HG03469 (cell line): ENCODE measurements around the gene DEPDC5.
"Not testable (repeated sequence)": the region's sequence is repeated elsewhere in the genome, so short reads cannot be mapped to it uniquely, and the experiment has no call there.

Source experiments
- ATAC-seq: cut with Tn5 transposase; IDR thresholded peaks from one replicate; pipeline ENCODE4 v1.9.1; 2021; ENCODE audit warnings: mild to moderate bottlenecking, moderate library complexity, moderate number of reproducible peaks; ENCODE audit not compliant: unreplicated experiment

DEPDC5 gene

GRCh38 chr22:31753634-31754501 is at the start of gene DEPDC5:
TSS of gene DEPDC5 (plus strand) at chr22:31754019. CDS start at chr22:31754922, 903 bp downstream.
- ATAC-seq = peak; percentile 43

- no peak for ATAC-seq
Measured at GRCh38 chr22:31707519-31707918, 46.3 kb upstream of the DEPDC5 start.

GRCh38 chr22:31711226-31711625 is 42.6 kb upstream of the DEPDC5 start:
- ATAC-seq = not testable (repeated sequence)

DNA sequence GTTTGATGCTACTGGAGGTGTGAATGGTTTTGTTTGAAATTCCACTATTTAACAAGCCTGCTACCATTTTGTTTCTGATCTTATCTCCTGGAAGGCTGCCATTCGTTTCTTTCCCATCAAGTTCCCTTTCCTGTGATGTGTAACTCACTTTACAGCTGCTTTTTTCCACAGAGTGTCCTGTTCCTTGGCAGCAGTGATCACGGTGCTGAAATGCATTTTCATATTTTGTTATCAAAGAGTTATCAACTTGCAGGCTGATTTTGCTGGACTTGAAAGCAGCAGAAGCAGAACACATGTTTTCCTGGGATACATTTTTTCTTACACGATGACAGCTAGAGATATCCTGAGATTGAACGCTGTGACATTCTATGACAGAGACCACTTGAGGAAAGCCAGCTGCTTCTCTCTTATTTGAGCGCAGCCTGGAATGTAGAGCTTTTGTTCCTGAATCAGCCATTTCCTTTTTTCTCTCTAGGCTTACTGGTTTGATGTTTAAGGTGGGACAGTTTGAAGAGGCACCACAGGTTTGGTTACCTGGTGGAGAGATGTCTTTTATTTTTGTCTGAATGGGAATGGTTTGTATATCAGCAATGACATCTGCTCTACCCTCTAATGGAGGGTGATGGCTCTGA is 38.6 kb upstream of the DEPDC5 start:
- ATAC-seq = no peak

- no peak for ATAC-seq
Measured at GRCh38 chr22:31719850-31720471, 33.9 kb upstream of the DEPDC5 start.

DNA sequence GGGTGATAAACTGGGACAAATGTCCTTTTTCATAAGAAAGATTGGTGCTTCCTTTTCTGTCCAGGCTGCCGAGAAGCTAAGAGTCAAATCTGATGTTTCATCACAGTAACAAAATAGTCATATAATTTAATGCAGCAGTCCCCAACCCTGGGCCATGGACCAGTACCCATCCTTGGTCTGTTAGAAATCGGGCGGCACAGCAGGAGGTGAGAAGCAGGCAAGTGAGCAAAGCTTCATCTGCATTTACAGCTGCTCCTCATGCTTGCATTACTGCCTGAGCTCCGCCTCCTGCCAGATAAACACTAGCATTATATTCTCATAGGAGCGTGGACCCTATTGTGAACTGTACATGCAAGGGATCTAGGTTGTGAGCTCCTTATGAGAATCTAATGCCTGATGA is 30.1 kb upstream of the DEPDC5 start:
- no peak for ATAC-seq

GRCh38 chr22:31726692-31727091 is 27.1 kb upstream of the DEPDC5 start:
- ATAC-seq = no peak

GRCh38 chr22:31728857-31729256 is 25.0 kb upstream of the DEPDC5 start:
- no peak for ATAC-seq

- no peak for ATAC-seq
Measured at GRCh38 chr22:31730344-31730711, 23.5 kb upstream of the DEPDC5 start.

DNA sequence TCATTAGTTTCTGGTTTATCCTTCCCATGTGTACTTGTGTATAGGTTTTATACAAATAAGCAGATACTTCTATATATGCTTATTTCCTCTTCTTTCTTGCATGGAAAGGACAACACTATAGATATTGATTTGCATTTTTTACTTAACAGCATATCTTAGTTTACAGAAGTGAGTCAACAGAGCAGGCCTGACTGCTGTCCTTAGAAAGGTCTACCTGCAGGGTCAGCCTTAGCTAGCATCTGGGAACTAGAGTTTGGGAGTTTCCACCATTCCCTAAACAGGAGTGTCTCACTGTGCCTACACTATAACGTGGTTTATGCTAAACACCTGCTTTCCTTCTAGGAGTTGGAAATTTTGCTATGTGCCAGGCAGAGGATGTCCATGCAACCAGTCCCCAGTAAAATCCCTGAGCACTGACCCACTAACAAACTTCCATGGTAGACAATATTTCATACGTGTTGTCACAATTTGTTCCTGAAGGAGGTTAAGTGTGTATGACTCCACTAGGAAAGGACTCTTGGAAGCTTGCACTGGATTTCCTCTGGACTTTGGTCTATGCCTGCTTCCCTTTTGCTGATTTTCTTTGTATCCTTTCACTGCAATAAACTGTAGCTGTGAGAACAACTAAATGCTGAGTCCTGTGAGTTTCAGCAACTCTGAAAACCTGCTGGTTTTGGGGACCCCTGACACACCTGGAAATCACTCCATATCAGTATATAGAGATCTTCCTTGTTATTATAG is 21.6 kb upstream of the DEPDC5 start:
- ATAC-seq = no peak

DNA sequence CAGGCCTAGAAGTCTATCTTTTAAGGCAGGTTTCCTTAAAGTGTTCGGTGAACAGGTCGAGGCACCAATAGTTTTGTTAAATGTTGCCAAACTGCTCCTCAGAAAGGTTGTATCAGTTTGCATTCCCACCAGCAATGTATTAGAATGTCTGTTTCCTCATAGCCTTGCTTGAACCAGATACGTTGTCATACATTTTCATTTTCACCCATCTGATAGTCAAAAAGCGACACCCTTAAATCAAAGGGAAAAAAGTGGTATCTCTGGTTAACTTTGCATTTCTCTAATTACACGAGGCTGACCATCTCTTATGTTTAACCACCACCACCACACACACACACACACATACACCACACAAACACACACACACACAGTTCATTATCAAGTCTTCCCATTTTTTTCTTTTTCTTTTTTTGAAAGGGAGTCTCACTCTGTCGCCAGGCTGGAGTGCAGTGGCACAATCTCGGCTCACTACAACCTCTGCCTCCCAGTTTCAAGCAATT is 20.2 kb upstream of the DEPDC5 start:
- no peak for ATAC-seq

DNA sequence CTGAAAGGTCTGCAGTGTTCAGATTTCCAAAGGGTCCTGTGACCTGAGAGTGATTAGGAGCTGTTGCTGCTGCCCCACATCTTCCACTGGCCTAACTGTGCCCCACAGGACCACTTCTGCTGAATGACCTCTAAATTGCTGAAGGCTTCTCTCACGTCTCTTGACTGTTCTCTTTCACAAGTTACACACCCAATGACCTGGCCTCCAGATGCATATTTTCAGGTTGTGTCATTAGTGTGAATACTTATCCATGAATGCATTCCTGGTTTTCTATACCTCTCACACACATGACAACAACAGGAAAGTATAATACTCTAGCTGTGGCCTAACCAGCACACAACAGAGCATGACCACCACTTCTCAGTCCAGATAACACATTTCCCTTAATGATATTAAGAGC is 19.3 kb upstream of the DEPDC5 start:
- ATAC-seq = no peak

- ATAC-seq = no peak
Measured at GRCh38 chr22:31736458-31736857, 17.4 kb upstream of the DEPDC5 start.

- no peak for ATAC-seq
Measured at GRCh38 chr22:31737932-31738331, 15.9 kb upstream of the DEPDC5 start.

DNA sequence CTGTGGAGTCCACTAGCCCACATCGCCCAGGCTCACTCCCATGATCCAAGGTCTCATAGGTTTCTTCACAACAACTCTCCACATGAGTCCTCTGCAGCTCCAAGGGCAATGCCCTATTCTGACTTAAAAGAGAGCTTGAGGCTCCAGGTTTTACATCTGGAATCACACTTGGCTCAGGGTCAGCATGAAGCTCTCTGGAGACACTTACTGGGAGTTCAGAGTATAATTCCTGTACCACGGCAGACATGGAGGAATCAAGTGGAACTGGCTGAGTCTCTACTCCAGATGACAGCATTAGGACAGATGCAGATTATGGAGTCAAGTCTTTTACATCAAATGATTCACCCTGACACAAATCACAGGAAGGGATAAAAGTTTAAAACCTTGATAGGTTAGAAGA is 15.3 kb upstream of the DEPDC5 start:
- ATAC-seq = no peak

DNA sequence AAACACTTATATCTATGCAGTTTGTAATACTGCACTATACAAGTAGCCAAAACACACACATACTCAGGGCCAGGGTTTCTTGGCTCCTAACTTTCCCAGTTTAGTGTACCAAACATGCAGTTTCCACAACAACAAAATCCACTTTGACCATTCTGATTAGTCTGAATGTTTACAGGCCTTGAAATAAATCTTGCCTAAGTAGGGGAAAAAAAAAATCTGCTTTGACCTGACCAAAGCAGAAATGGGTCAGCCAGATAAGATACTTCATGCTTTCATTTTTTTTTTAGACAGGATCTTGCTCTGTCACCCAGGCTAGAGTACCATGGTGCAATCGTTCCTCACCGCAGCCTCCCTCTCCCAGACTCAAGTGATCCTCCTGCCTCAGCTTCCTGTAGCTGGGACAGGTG is 14.0 kb upstream of the DEPDC5 start:
- no peak for ATAC-seq

- not testable (repeated sequence) for ATAC-seq
Measured at GRCh38 chr22:31740314-31740713, 13.5 kb upstream of the DEPDC5 start.

GRCh38 chr22:31742115-31742514 is 11.7 kb upstream of the DEPDC5 start:
- ATAC-seq = no peak

DNA sequence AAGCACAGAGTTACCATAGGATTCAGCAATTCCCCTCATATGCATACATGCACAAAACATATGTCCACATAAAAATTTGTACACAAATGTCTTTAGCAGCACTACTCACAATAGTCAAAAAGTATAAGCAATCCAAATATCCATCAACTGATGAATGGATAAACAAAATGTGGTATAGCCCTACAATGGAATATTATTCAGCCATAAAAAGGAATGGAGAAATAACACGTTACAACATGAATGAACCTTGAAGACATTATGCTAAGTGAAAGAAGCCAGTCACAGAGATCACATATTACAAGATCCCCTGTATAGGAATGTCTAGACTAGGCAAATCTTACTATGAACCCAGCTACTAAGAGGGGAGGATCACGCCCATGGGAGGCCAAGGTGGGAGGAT is 11.1 kb upstream of the DEPDC5 start:
- no peak for ATAC-seq

DNA sequence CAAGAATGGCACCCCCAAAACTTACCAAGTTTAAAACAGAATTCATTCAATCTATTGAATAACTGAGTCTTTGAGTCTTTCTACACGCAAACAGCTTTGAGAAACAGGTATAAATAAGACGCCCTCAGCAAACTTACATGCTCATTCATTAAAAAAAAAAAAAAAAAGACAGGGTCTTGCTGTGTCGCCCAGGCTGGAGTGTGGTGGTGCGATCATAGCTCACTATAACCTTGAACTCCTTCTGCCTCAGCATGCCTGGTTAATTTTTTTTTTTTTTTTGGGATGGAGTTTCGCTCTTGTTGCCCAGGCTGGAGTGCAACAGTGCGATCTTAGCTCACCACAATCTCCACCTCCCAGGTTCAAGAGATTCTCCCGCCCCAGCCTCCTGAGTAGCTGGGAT is 9.9 kb upstream of the DEPDC5 start:
- ATAC-seq = no peak

GRCh38 chr22:31747441-31747840 is 6.4 kb upstream of the DEPDC5 start:
- no peak for ATAC-seq
